Measurements from ENCODE around the gene DPH2.

Gene DPH2

DNA sequence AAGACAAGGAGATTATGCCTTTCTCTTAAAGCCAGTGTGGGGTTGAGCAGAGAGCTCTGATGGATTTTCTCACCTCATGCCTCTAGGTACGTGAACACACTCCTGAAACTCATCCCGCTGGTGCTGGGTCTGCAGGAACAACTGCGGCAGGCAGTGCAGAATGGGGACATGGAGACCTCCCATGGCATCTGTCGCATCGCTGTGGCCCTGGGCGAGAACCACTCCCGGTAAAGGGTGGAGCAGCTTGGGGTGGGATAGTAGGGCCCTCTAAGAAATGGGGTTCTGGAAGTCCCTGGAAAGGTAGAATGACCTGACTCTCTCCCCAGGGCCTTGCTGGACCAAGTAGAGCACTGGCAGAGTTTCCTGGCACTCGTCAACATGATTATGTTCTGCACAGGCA lies 13.6 kb upstream of the DPH2 start:
- H3K4me1 ChIP-seq (ENCODE audit: control insufficient read depth, insufficient read depth, low read length, poor library complexity, severe bottlenecking) = no peaks in the 10 kb centered on the region
- H3K27me3 ChIP-seq (replicated peaks; ENCODE audit: control insufficient read depth, insufficient read depth, low read length, poor library complexity, severe bottlenecking) = no peaks in the 10 kb centered on the region
- H3K36me3 ChIP-seq (ENCODE audit: control insufficient read depth, insufficient read depth, low read length) = peaks cover 20% of the 10 kb centered on the region
- no peaks in the 10 kb centered on the region for H3K9me3 ChIP-seq (ENCODE audit: control insufficient read depth, low read length)
- no peak for DNase-seq
- no peak overlapping the region for H3K27ac ChIP-seq (ENCODE audit: insufficient read depth, low read length, poor library complexity, severe bottlenecking)
- H3K4me3 ChIP-seq (ENCODE audit: insufficient read depth, low read depth, low read length, poor library complexity, severe bottlenecking) = no peak overlapping the region

DNA sequence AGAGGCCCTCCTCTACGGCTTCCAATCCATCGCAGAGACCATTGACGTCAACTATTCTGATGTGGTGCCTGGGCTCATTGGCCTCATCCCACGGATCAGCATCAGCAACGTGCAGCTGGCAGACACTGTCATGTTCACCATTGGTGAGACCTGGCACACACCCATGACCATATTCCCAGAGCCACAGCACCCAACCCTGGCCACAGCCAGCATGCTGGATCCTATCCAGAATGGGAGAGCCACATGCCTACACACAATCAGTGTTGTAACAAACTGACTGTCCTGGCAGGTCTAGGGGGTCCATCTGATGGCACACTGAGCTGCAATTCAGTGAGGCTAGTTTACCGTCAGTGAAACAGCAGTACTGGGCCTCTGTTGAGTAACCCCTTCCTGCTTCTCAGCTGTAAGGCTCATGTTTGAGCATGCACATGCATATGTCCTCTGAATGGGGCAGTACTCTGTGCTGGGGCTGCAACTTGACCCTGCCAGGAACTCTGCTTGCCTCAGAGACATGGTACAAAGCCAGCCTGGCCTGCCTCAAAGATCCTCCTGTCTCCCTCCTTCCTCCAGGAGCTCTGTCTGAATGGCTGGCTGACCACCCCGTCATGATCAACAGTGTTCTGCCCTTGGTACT lies 12.3 kb upstream of the DPH2 start:
- DNase-seq = no peak
- H3K4me3 ChIP-seq (ENCODE audit: insufficient read depth, low read depth, low read length, poor library complexity, severe bottlenecking) = no peak overlapping the region
- H3K36me3 ChIP-seq (ENCODE audit: control insufficient read depth, insufficient read depth, low read length) = peaks cover 20% of the 10 kb centered on the region
- no peaks in the 10 kb centered on the region for H3K27me3 ChIP-seq (replicated peaks; ENCODE audit: control insufficient read depth, insufficient read depth, low read length, poor library complexity, severe bottlenecking)
- H3K27ac ChIP-seq (ENCODE audit: insufficient read depth, low read length, poor library complexity, severe bottlenecking) = no peak overlapping the region
- H3K9me3 ChIP-seq (ENCODE audit: control insufficient read depth, low read length) = no peaks in the 10 kb centered on the region
- no peaks in the 10 kb centered on the region for H3K4me1 ChIP-seq (ENCODE audit: control insufficient read depth, insufficient read depth, low read length, poor library complexity, severe bottlenecking)

DNA sequence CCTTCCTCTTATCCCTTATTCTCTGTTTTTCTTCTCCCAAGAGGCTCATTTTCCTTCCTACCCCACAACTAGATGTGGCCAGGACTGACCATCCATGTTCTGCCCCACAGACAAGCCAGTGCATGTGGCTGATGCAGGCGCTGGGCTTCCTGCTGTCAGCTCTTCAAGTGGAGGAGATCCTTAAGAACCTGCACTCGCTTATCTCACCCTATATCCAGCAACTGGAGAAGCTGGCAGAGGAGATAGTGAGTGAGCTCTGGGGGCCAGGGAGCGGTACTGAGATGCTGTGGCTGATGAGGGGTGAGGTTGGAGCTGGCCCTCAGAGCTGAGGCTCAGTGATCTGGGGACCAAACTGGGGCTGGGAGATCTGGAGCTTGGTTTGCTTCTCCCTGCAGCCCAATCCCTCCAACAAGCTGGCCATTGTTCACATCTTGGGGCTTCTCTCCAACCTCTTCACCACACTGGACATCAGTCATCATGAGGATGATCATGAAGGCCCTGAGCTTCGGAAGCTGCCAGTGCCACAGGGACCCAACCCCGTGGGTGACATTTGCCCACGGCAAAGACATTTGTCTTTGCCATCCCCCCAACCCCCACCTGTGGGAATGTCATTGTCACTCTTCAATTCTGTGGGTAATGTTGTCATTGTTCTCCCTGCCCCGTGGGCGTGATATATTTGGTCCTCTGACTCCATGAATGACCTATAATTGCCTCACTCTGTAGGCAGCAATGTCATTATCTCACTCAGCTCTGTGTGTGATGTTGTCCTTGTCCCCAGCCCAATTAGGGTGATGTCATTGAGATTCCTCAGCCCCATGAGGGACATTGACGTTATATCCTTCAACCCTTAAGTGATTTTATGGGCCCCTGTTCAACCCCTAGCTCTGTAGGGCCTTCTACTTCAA lies 11.2 kb upstream of the DPH2 start:
- Histone ChIP-seq H3K4me3 (ENCODE audit: insufficient read depth, low read depth, low read length, poor library complexity, severe bottlenecking) (no peak overlapping the region), H3K27ac (ENCODE audit: insufficient read depth, low read length, poor library complexity, severe bottlenecking) (no peak overlapping the region), H3K4me1 (ENCODE audit: control insufficient read depth, insufficient read depth, low read length, poor library complexity, severe bottlenecking) (no peaks in the 10 kb centered on the region), H3K9me3 (ENCODE audit: control insufficient read depth, low read length) (no peaks in the 10 kb centered on the region), H3K27me3 (replicated peaks; ENCODE audit: control insufficient read depth, insufficient read depth, low read length, poor library complexity, severe bottlenecking) (no peaks in the 10 kb centered on the region), H3K36me3 (ENCODE audit: control insufficient read depth, insufficient read depth, low read length) (peaks cover 20% of the 10 kb centered on the region)
- DNase-seq = no peak

DNA sequence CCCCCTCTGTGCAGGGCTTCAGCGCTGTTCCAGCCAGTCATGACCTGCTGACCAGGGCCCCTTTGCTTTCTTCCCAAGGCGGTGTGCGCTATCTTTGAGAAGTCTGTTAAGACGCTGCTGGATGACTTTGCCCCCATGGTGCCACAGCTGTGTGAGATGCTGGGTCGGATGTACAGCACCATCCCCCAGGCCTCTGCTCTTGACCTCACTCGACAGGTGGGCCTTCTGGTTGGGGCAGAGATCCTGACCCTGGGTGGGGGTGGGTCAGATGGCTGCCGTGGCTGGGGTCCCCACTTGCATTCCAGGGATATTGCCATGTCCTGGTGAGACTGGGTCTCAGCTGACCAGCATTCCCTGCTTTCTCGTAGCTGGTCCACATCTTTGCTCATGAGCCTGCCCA lies 9.0 kb upstream of the DPH2 start:
- Histone ChIP-seq H3K27me3 (replicated peaks; ENCODE audit: control insufficient read depth, insufficient read depth, low read length, poor library complexity, severe bottlenecking) (no peaks in the 10 kb centered on the region), H3K36me3 (ENCODE audit: control insufficient read depth, insufficient read depth, low read length) (peaks cover 20% of the 10 kb centered on the region), H3K9me3 (ENCODE audit: control insufficient read depth, low read length) (no peaks in the 10 kb centered on the region), H3K4me1 (ENCODE audit: control insufficient read depth, insufficient read depth, low read length, poor library complexity, severe bottlenecking) (no peaks in the 10 kb centered on the region), H3K4me3 (ENCODE audit: insufficient read depth, low read depth, low read length, poor library complexity, severe bottlenecking) (no peak overlapping the region), H3K27ac (ENCODE audit: insufficient read depth, low read length, poor library complexity, severe bottlenecking) (no peak overlapping the region)
- no peak for DNase-seq

DNA sequence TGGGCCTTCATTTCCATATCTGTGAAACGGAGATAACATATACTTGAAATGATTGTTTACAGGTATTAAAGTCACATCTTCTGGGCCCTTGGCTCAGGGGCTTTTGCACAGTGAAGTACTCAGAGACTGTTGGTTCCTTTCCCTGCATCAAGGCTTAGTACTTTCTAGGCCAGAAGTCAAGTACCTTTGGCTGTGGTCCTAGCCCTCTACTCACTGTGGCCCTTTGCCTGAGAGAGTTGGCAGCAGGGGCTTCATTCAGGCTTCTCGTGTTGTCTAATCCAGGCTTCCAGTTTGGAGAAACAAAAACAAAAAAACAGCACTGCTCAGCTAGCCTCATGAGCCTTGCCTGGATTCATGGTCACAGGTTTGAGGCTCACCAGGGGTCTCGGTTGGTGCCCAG lies 8.1 kb upstream of the DPH2 start:
- no peaks in the 10 kb centered on the region for H3K9me3 ChIP-seq (ENCODE audit: control insufficient read depth, low read length)
- no peak overlapping the region for H3K27ac ChIP-seq (ENCODE audit: insufficient read depth, low read length, poor library complexity, severe bottlenecking)
- DNase-seq = no peak
- no peaks in the 10 kb centered on the region for H3K4me1 ChIP-seq (ENCODE audit: control insufficient read depth, insufficient read depth, low read length, poor library complexity, severe bottlenecking)
- no peaks in the 10 kb centered on the region for H3K27me3 ChIP-seq (replicated peaks; ENCODE audit: control insufficient read depth, insufficient read depth, low read length, poor library complexity, severe bottlenecking)
- peaks cover 20% of the 10 kb centered on the region for H3K36me3 ChIP-seq (ENCODE audit: control insufficient read depth, insufficient read depth, low read length)
- no peak overlapping the region for H3K4me3 ChIP-seq (ENCODE audit: insufficient read depth, low read depth, low read length, poor library complexity, severe bottlenecking)

DNA sequence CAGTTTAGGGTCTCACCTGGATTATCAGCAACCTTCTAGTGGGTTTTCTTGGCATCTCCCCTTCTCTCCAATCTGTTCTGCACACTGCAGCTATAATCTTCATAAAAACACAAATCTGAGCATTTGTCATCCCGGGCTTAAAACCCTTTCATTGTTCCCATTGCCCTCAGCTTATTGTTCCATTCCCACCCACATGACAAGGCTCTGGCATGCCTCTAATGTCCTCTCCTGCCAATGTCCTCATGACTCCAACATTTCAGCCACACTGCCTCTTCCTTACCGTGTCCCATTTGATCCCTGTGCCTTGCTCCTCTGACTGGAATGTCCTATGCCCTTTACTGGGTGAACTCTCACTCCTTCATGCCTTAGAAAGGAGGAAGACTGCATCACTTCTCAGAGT lies 7.5 kb upstream of the DPH2 start:
- no peaks in the 10 kb centered on the region for H3K9me3 ChIP-seq (ENCODE audit: control insufficient read depth, low read length)
- H3K36me3 ChIP-seq (ENCODE audit: control insufficient read depth, insufficient read depth, low read length) = peaks cover 20% of the 10 kb centered on the region
- no peak overlapping the region for H3K27ac ChIP-seq (ENCODE audit: insufficient read depth, low read length, poor library complexity, severe bottlenecking)
- no peaks in the 10 kb centered on the region for H3K27me3 ChIP-seq (replicated peaks; ENCODE audit: control insufficient read depth, insufficient read depth, low read length, poor library complexity, severe bottlenecking)
- no peak for DNase-seq
- no peaks in the 10 kb centered on the region for H3K4me1 ChIP-seq (ENCODE audit: control insufficient read depth, insufficient read depth, low read length, poor library complexity, severe bottlenecking)
- H3K4me3 ChIP-seq (ENCODE audit: insufficient read depth, low read depth, low read length, poor library complexity, severe bottlenecking) = no peak overlapping the region

DNA sequence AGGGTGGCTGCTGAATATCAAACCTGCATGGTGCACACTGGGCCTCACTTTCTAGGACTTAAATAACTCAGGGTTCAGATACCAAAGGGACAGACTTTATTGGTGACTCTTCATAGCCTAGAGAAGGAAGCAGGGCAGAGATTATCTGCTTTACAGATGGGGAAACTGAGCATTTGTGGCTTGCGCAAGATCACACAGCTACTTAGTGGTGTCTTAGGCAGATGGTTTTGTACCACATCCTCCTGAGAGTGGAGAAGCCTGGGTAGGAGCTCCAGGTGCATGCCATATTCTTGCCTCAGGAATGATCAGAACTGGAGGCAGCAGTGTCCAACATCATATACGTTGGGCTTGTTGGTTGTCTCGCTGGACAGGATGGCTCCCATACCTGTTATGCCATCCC lies 6.8 kb upstream of the DPH2 start:
- DNase-seq = no peak
- H3K27ac ChIP-seq (ENCODE audit: insufficient read depth, low read length, poor library complexity, severe bottlenecking) = no peak overlapping the region
- no peak overlapping the region for H3K4me3 ChIP-seq (ENCODE audit: insufficient read depth, low read depth, low read length, poor library complexity, severe bottlenecking)
- no peaks in the 10 kb centered on the region for H3K4me1 ChIP-seq (ENCODE audit: control insufficient read depth, insufficient read depth, low read length, poor library complexity, severe bottlenecking)
- no peaks in the 10 kb centered on the region for H3K27me3 ChIP-seq (replicated peaks; ENCODE audit: control insufficient read depth, insufficient read depth, low read length, poor library complexity, severe bottlenecking)
- H3K9me3 ChIP-seq (ENCODE audit: control insufficient read depth, low read length) = no peaks in the 10 kb centered on the region
- H3K36me3 ChIP-seq (ENCODE audit: control insufficient read depth, insufficient read depth, low read length) = peaks cover 16% of the 10 kb centered on the region

DNA sequence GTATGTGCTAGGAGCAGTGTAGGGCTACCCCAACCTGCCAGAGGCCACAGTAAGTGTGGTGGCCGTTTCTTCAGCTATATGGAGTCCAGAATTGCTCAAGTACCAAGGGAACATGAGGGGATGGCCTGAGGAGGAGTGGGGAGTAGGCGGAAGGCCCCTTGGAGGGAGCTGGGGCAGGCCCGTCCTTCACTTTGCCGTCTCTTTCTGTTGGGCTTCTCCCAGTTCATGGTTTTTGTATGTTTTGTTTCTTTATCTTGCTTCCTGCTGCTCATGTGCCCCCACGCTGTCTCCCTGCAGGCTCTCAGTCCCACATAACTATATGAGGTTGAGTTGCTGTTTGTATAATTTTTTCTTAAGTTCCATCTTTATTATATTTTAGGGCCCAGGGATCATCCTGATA lies 5.9 kb upstream of the DPH2 start:
- Histone ChIP-seq H3K27me3 (replicated peaks; ENCODE audit: control insufficient read depth, insufficient read depth, low read length, poor library complexity, severe bottlenecking) (no peaks in the 10 kb centered on the region), H3K4me3 (ENCODE audit: insufficient read depth, low read depth, low read length, poor library complexity, severe bottlenecking) (no peak overlapping the region), H3K36me3 (ENCODE audit: control insufficient read depth, insufficient read depth, low read length) (peaks cover 11% of the 10 kb centered on the region), H3K9me3 (ENCODE audit: control insufficient read depth, low read length) (no peaks in the 10 kb centered on the region), H3K4me1 (ENCODE audit: control insufficient read depth, insufficient read depth, low read length, poor library complexity, severe bottlenecking) (no peaks in the 10 kb centered on the region), H3K27ac (ENCODE audit: insufficient read depth, low read length, poor library complexity, severe bottlenecking) (no peak overlapping the region)
- no peak for DNase-seq

DNA sequence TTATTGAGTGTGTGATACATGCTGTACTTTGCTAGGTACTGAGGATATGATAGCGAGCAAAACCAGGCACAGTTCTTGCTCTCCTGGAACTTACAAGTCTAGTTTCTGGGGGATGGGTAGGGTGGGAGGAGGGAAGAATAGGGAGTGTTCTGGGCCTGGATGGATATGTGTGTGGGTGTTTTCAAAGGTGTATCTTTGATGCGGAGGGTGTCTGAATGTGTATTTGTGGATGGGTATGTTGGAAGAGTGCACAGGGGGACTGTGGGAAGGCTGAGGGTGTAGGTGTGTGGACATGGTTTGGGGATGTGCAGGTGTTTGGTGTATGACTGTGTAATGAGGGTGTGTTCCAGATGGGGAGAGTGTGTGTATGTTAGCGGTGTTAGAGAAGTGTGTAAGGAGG lies 4.5 kb upstream of the DPH2 start:
- no peaks in the 10 kb centered on the region for H3K9me3 ChIP-seq (ENCODE audit: control insufficient read depth, low read length)
- H3K27ac ChIP-seq (ENCODE audit: insufficient read depth, low read length, poor library complexity, severe bottlenecking) = no peak overlapping the region
- H3K36me3 ChIP-seq (ENCODE audit: control insufficient read depth, insufficient read depth, low read length) = peaks cover 7% of the 10 kb centered on the region
- DNase-seq = no peak
- no peaks in the 10 kb centered on the region for H3K27me3 ChIP-seq (replicated peaks; ENCODE audit: control insufficient read depth, insufficient read depth, low read length, poor library complexity, severe bottlenecking)
- H3K4me1 ChIP-seq (ENCODE audit: control insufficient read depth, insufficient read depth, low read length, poor library complexity, severe bottlenecking) = peaks cover 3% of the 10 kb centered on the region
- no peak overlapping the region for H3K4me3 ChIP-seq (ENCODE audit: insufficient read depth, low read depth, low read length, poor library complexity, severe bottlenecking)

DNA sequence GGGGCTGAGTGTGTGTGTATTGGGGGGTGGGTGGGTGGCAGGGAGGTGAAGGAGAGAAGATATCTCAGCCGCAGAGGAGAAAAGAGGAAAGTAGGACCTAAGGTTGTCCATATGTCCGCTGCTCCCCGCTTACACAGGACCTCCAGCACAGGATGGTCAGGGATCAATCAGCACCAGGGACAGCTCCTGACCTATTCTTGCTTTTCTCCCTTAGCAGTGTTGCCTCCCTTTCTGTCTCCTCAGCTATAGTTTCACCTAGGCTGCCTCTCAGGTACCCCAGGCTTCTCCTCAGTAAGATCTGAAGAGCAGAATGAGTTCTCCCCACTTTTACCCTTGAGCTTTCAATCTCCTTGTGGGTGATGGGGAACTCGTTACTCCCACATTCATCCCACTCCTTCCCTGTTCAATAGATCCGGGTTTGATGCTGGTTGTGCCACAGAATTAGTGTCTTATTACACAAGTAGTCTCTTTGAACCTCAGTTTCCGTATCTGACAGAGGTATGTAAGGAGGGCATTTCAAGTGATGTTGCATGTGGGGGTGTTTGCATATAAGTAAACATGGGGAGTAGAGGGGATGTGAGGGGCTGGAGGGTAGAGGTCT lies 1.4 kb upstream of the DPH2 start:
- H3K4me3 ChIP-seq (ENCODE audit: insufficient read depth, low read depth, low read length, poor library complexity, severe bottlenecking) = no peak overlapping the region
- DNase-seq = no peak

More for the DNA sequence above, 1.4 kb upstream of the DPH2 start:
- H3K27me3 ChIP-seq (replicated peaks; ENCODE audit: control insufficient read depth, insufficient read depth, low read length, poor library complexity, severe bottlenecking) = no peaks in the 10 kb centered on the region
- peaks cover 8% of the 10 kb centered on the region for H3K4me1 ChIP-seq (ENCODE audit: control insufficient read depth, insufficient read depth, low read length, poor library complexity, severe bottlenecking)
- no peak overlapping the region for H3K27ac ChIP-seq (ENCODE audit: insufficient read depth, low read length, poor library complexity, severe bottlenecking)
- no peaks in the 10 kb centered on the region for H3K9me3 ChIP-seq (ENCODE audit: control insufficient read depth, low read length)
- H3K36me3 ChIP-seq (ENCODE audit: control insufficient read depth, insufficient read depth, low read length) = peaks cover 10% of the 10 kb centered on the region

Measured in effector memory CD4-positive, alpha-beta T cell (primary cell).